DND-41 (cell line): ENCODE results near the gene ENTREP1.

Source experiments
- ATAC-seq: fragments of 200-7000 bp; cut with Tn5 transposase; 3 replicates; pipeline ENCODE4 v1.9.1; 2021; ENCODE audit warnings: low read depth; ENCODE audit not compliant: insufficient read depth
- DNase-seq: peaks from one replicate; pipeline ENCODE4 v3.0.0-alpha.2; 2020
- H2AFZ ChIP-seq: 2 replicates; pipeline ENCODE4 v1.6.0; 2012; ENCODE audit warnings: low read depth, low read length
- H3K27ac ChIP-seq: 2 replicates; pipeline ENCODE4 v1.5.1; 2012; ENCODE audit warnings: low read length, inconsistent platforms
- H3K27me3 ChIP-seq: fragments of 200-600 bp; sonication (generic); 2 replicates; pipeline ENCODE4 v1.6.0; 2012; ENCODE audit warnings: low read length, mild to moderate bottlenecking, inconsistent platforms; ENCODE audit not compliant: insufficient read depth, poor library complexity
- H3K36me3 ChIP-seq: 2 replicates; pipeline ENCODE4 v1.5.1; 2012; ENCODE audit warnings: low read length, inconsistent platforms; ENCODE audit not compliant: insufficient read depth
- H3K4me1 ChIP-seq: 2 replicates; pipeline ENCODE4 v1.5.1; 2012; ENCODE audit warnings: mild to moderate bottlenecking, low read length; ENCODE audit not compliant: insufficient read depth
- H3K4me2 ChIP-seq: 2 replicates; pipeline ENCODE4 v1.6.0; 2012; ENCODE audit warnings: mild to moderate bottlenecking, moderate library complexity, low read length, inconsistent platforms; ENCODE audit not compliant: insufficient read depth
- H3K4me3 ChIP-seq, 2 experiments: fragments of 200-600 bp in 1 of 2; shearing (Covaris generic) in 1 of 2; 2 replicates each; pipeline ENCODE4 v1.5.1; 2012 to 2016; ENCODE audit warnings: inconsistent platforms in 2 of 2, low read length in 2 of 2, mild to moderate bottlenecking in 2 of 2, low read depth in 1 of 2, moderate library complexity in 1 of 2
- H3K79me2 ChIP-seq: 2 replicates; pipeline ENCODE4 v1.6.0; 2012; ENCODE audit warnings: low read length, inconsistent platforms; ENCODE audit not compliant: insufficient read depth
- H3K9ac ChIP-seq: 2 replicates; pipeline ENCODE4 v1.6.0; 2012; ENCODE audit warnings: low read depth, mild to moderate bottlenecking, inconsistent platforms, low read length, moderate library complexity
- H3K9me3 ChIP-seq: 2 replicates; pipeline ENCODE4 v1.5.1; 2012; ENCODE audit warnings: low read length, moderate library complexity, mild to moderate bottlenecking, inconsistent platforms; ENCODE audit not compliant: insufficient read depth, severe bottlenecking
- H4K20me1 ChIP-seq: 2 replicates; pipeline ENCODE4 v1.6.0; 2012; ENCODE audit warnings: low read length; ENCODE audit not compliant: insufficient read depth
- EZH2 ChIP-seq: IDR thresholded peaks from 3 replicates; pipeline ENCODE4 v1.6.1; 2012; ENCODE audit warnings: borderline replicate concordance, low read depth, mild to moderate bottlenecking, moderate library complexity, low read length, inconsistent platforms; ENCODE audit not compliant: severe bottlenecking
- TF ChIP-seq, protein P1 (sequence below): IDR thresholded peaks from 2 replicates; pipeline ENCODE4 v1.5.1; 2012; ENCODE audit warnings: borderline replicate concordance, low read length, moderate library complexity, mild to moderate bottlenecking; ENCODE audit not compliant: poor library complexity, severe bottlenecking; ENCODE audit errors: extremely low read depth

Gene ENTREP1

GRCh38 chr9:69324549-69325401 is at the start of gene ENTREP1:
Gene ENTREP1, plus strand, starts transcription at chr9:69325215. Its CDS starts 95 bp downstream, at chr9:69325310.
- no peaks in the 10 kb centered on the region for H3K27me3 ChIP-seq
- ATAC-seq (no peak), DNase-seq (no peak)
- H3K9ac ChIP-seq, result no peak within 1 kb of the TSS
- H3K4me2 ChIP-seq, result no peak within 1 kb of the TSS
- H3K4me3 ChIP-seq, result no peak within 1 kb of the TSS
- no peaks in the 10 kb centered on the region for H3K36me3 ChIP-seq
- TF ChIP-seq EZH2, result no peak
- TF ChIP-seq, protein P1, sequence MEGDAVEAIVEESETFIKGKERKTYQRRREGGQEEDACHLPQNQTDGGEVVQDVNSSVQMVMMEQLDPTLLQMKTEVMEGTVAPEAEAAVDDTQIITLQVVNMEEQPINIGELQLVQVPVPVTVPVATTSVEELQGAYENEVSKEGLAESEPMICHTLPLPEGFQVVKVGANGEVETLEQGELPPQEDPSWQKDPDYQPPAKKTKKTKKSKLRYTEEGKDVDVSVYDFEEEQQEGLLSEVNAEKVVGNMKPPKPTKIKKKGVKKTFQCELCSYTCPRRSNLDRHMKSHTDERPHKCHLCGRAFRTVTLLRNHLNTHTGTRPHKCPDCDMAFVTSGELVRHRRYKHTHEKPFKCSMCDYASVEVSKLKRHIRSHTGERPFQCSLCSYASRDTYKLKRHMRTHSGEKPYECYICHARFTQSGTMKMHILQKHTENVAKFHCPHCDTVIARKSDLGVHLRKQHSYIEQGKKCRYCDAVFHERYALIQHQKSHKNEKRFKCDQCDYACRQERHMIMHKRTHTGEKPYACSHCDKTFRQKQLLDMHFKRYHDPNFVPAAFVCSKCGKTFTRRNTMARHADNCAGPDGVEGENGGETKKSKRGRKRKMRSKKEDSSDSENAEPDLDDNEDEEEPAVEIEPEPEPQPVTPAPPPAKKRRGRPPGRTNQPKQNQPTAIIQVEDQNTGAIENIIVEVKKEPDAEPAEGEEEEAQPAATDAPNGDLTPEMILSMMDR, result no peak
- H3K27ac ChIP-seq, result no peak within 1 kb of the TSS
- H3K9me3 ChIP-seq, result no peaks in the 10 kb centered on the region
- no peaks in the 10 kb centered on the region for H3K4me1 ChIP-seq
- H3K79me2 ChIP-seq, result no peaks in the 10 kb centered on the region
- no peak within 1 kb of the TSS for H2AFZ ChIP-seq
- H4K20me1 ChIP-seq, result no peaks in the 10 kb centered on the region

- no peak overlapping the region for H3K27ac ChIP-seq
- no peak for ATAC-seq
- H3K4me1 ChIP-seq, result no peaks in the 10 kb centered on the region
- no peak overlapping the region for H3K4me2 ChIP-seq
- H3K9me3 ChIP-seq, result no peaks in the 10 kb centered on the region
- no peak for TF ChIP-seq EZH2
- TF ChIP-seq, protein P1, result no peak
- no peak overlapping the region for H2AFZ ChIP-seq
- DNase-seq, result no peak
- no peaks in the 10 kb centered on the region for H3K79me2 ChIP-seq
- H4K20me1 ChIP-seq, result no peaks in the 10 kb centered on the region
- no peak overlapping the region for H3K4me3 ChIP-seq
- no peak overlapping the region for H3K9ac ChIP-seq
- no peaks in the 10 kb centered on the region for H3K27me3 ChIP-seq
- H3K36me3 ChIP-seq, result no peaks in the 10 kb centered on the region
Observed at GRCh38 chr9:69276775-69277174, 48.2 kb upstream of the ENTREP1 start.

DNA sequence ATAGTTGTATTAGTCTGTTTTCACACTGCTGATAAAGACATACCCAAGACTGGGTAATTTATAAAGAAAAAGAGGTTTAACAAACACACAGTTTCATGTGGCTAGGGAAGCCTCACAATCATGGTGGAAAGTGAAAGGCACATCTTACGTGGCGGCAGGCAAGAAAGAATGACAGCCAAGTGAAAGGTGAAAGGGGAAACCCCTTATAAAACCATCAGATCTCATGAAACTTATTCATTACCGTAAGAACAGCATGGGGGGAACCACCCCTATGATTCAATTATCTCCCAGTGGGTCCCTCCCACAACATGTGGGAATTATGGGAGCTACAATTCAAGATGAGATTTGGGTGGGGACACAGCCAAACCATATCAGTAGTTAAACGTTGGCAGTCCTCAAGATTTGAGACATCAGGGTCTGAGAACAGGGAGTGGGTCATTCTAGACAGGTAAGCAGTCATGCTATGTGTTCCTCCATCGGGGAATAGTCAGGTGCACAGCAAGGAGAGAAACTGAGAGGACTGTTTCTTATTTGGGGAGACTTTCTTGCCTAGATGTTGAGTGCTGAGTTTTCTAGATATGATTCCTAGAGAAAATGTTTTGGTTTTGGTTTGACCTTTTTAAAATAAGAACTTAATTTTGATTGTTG is 45.8 kb upstream of the ENTREP1 start:
- ATAC-seq, result no peak

More for the DNA sequence above, 45.8 kb upstream of the ENTREP1 start:
- Histone ChIP-seq H2AFZ (no peak overlapping the region), H3K27me3 (no peaks in the 10 kb centered on the region), H3K79me2 (no peaks in the 10 kb centered on the region), H3K4me2 (no peak overlapping the region), H3K4me3 (no peak overlapping the region), H3K27ac (no peak overlapping the region), H4K20me1 (no peaks in the 10 kb centered on the region), H3K4me1 (no peaks in the 10 kb centered on the region), H3K9me3 (no peaks in the 10 kb centered on the region), H3K9ac (no peak overlapping the region), H3K36me3 (no peaks in the 10 kb centered on the region)
- TF ChIP-seq, protein P1, result no peak
- TF ChIP-seq EZH2, result no peak
- DNase-seq, result no peak
